Astrocyte (in vitro differentiated cells and primary cell): ENCODE results near the gene ZMYND19. TPM values are rescaled to one million over a fixed set of nuclear protein-coding genes. Genes with fewer than 3 reads are reported as not detected.
"Not testable (repeated sequence)": the region's sequence is repeated elsewhere in the genome, so short reads cannot be mapped to it uniquely, and the experiment has no call there.

ENCODE experiments used
- DNase-seq: peaks from one replicate; pipeline ENCODE4 v3.0.0-alpha.2; 2010; ENCODE audit warnings: low read depth
- FAIRE-seq: peaks from 2 replicates; lab custom pipeline; 2011; peaks lifted over from hg19 to GRCh38; lab: Jason Lieb, UNC
- H2AFZ ChIP-seq: 2 replicates; pipeline ENCODE4 v1.6.0; 2012; ENCODE audit warnings: low read depth, low read length, inconsistent platforms
- H3K27ac ChIP-seq: 2 replicates; pipeline ENCODE4 v1.5.1; 2011; ENCODE audit warnings: low read depth, low read length, inconsistent platforms
- H3K27me3 ChIP-seq: 2 replicates; pipeline ENCODE4 v1.6.0; 2011; ENCODE audit warnings: low read length, inconsistent platforms; ENCODE audit not compliant: insufficient read depth
- H3K36me3 ChIP-seq: 2 replicates; pipeline ENCODE4 v1.5.1; 2011; ENCODE audit warnings: low read length, inconsistent platforms; ENCODE audit not compliant: insufficient read depth
- H3K4me1 ChIP-seq: 2 replicates; pipeline ENCODE4 v1.5.1; 2011; ENCODE audit warnings: low read length, inconsistent platforms; ENCODE audit not compliant: insufficient read depth
- H3K4me2 ChIP-seq: 2 replicates; pipeline ENCODE4 v1.6.0; 2012; ENCODE audit warnings: low read length, inconsistent platforms
- H3K4me3 ChIP-seq: 2 replicates; pipeline ENCODE4 v1.5.1; 2011; ENCODE audit warnings: low read depth, mild to moderate bottlenecking, low read length, inconsistent platforms; ENCODE audit not compliant: insufficient read depth
- H3K79me2 ChIP-seq: 2 replicates; pipeline ENCODE4 v1.6.0; 2012; ENCODE audit warnings: mild to moderate bottlenecking, low read length, inconsistent platforms; ENCODE audit not compliant: insufficient read depth
- H3K9ac ChIP-seq: 2 replicates; pipeline ENCODE4 v1.6.0; 2012; ENCODE audit warnings: mild to moderate bottlenecking, low read length, inconsistent platforms
- H3K9me3 ChIP-seq: 2 replicates; pipeline ENCODE4 v1.5.1; 2012; ENCODE audit warnings: low read depth, mild to moderate bottlenecking, low read length, inconsistent platforms; ENCODE audit not compliant: insufficient read depth
- H4K20me1 ChIP-seq: 2 replicates; pipeline ENCODE4 v1.6.0; 2012; ENCODE audit warnings: low read length, inconsistent platforms; ENCODE audit not compliant: insufficient read depth
- H3K27ac Mint-ChIP-seq: one replicate; pipeline ENCODE4 v1.8.0; 2021; ENCODE audit warnings: mild to moderate bottlenecking, mixed read lengths; ENCODE audit not compliant: unreplicated experiment
- H3K27me3 Mint-ChIP-seq: one replicate; pipeline ENCODE4 v1.8.0; 2021; ENCODE audit warnings: low read depth, mixed read lengths; ENCODE audit not compliant: unreplicated experiment
- H3K36me3 Mint-ChIP-seq: one replicate; pipeline ENCODE4 v1.8.0; 2021; ENCODE audit warnings: low read depth, mixed read lengths; ENCODE audit not compliant: unreplicated experiment
- H3K4me1 Mint-ChIP-seq: one replicate; pipeline ENCODE4 v1.8.0; 2021; ENCODE audit warnings: low read depth, mixed read lengths; ENCODE audit not compliant: unreplicated experiment
- H3K4me3 Mint-ChIP-seq: one replicate; pipeline ENCODE4 v1.8.0; 2021; ENCODE audit warnings: mild to moderate bottlenecking, moderate library complexity, mixed read lengths; ENCODE audit not compliant: unreplicated experiment
- H3K9me3 Mint-ChIP-seq: one replicate; pipeline ENCODE4 v1.8.0; 2021; ENCODE audit warnings: mild to moderate bottlenecking, mixed read lengths; ENCODE audit not compliant: unreplicated experiment
- CTCF ChIP-seq: IDR thresholded peaks from 2 replicates; pipeline ENCODE4 v1.5.1; 2011; ENCODE audit warnings: low read depth, mild to moderate bottlenecking, inconsistent platforms, low read length, moderate library complexity; ENCODE audit not compliant: insufficient read depth
- EZH2 ChIP-seq: IDR thresholded peaks from 2 replicates; pipeline ENCODE4 v1.6.1; 2012; ENCODE audit warnings: mild to moderate bottlenecking, low read length, inconsistent platforms; ENCODE audit not compliant: insufficient read depth
- total RNA-seq: library from RNA; stranded (reverse); gene quantifications from 2 replicates; pipeline ENCODE4 v1.2.1, GENCODE V29; 2021

Gene ZMYND19
- total RNA-seq, 1 donor from 2014 or later, result 34.0 TPM

- H3K36me3 Mint-ChIP-seq, result peaks cover 15% of the 10 kb centered on the region
- H3K9me3 ChIP-seq, result no peaks in the 10 kb centered on the region
- H3K4me3 ChIP-seq, result no peak overlapping the region
- H3K27ac Mint-ChIP-seq, result no peak overlapping the region
- no peaks in the 10 kb centered on the region for H3K27me3 Mint-ChIP-seq
- DNase-seq (no peak), FAIRE-seq (no peak)
- no peak overlapping the region for H3K4me3 Mint-ChIP-seq
- H3K36me3 ChIP-seq, result no peaks in the 10 kb centered on the region
- H3K27ac ChIP-seq, result no peak overlapping the region
- no peak for TF ChIP-seq CTCF
- TF ChIP-seq EZH2, result no peak
- H3K4me1 Mint-ChIP-seq, result no peaks in the 10 kb centered on the region
- no peak overlapping the region for H3K4me2 ChIP-seq
- no peaks in the 10 kb centered on the region for H3K27me3 ChIP-seq
- peaks cover 3% of the 10 kb centered on the region for H4K20me1 ChIP-seq
- peaks cover 5% of the 10 kb centered on the region for H3K9me3 Mint-ChIP-seq
- H3K4me1 ChIP-seq, result no peaks in the 10 kb centered on the region
- H3K9ac ChIP-seq, result no peak overlapping the region
- H2AFZ ChIP-seq, result no peak overlapping the region
- no peaks in the 10 kb centered on the region for H3K79me2 ChIP-seq
These were observed 55.2 kb downstream of the ZMYND19 start for GRCh38 chr9:137535120-137535428.

GRCh38 chr9:137534256-137535119, 55.8 kb downstream of the ZMYND19 start:
- FAIRE-seq, result no peak
- no peak overlapping the region for H3K27ac ChIP-seq
- DNase-seq, result peak; percentile 41
- no peak overlapping the region for H3K4me2 ChIP-seq
- no peak overlapping the region for H3K4me3 Mint-ChIP-seq
- H3K36me3 Mint-ChIP-seq, result peaks cover 15% of the 10 kb centered on the region
- H3K27ac Mint-ChIP-seq, result peak overlapping the region; percentile 56
- H3K4me1 Mint-ChIP-seq, result no peaks in the 10 kb centered on the region
- no peak overlapping the region for H2AFZ ChIP-seq
- TF ChIP-seq EZH2 (no peak), CTCF (peak; percentile 55)
- no peaks in the 10 kb centered on the region for H3K27me3 ChIP-seq
- no peaks in the 10 kb centered on the region for H3K36me3 ChIP-seq
- H3K9me3 ChIP-seq, result no peaks in the 10 kb centered on the region
- peaks cover 3% of the 10 kb centered on the region for H4K20me1 ChIP-seq
- H3K4me1 ChIP-seq, result no peaks in the 10 kb centered on the region
- no peak overlapping the region for H3K9ac ChIP-seq
- H3K9me3 Mint-ChIP-seq, result peaks cover 5% of the 10 kb centered on the region
- no peaks in the 10 kb centered on the region for H3K27me3 Mint-ChIP-seq
- H3K79me2 ChIP-seq, result no peaks in the 10 kb centered on the region
- H3K4me3 ChIP-seq, result no peak overlapping the region

- not testable (repeated sequence) for H3K4me1 Mint-ChIP-seq, H3K9me3 ChIP-seq, H3K36me3 ChIP-seq, H3K79me2 ChIP-seq, H3K4me1 ChIP-seq, H3K27ac ChIP-seq, H3K9me3 Mint-ChIP-seq, H3K27me3 Mint-ChIP-seq, FAIRE-seq, H3K27me3 ChIP-seq, H3K27ac Mint-ChIP-seq, H3K4me3 Mint-ChIP-seq, H3K4me3 ChIP-seq, H2AFZ ChIP-seq, DNase-seq, H3K4me2 ChIP-seq, H4K20me1 ChIP-seq, H3K9ac ChIP-seq
- H3K36me3 Mint-ChIP-seq, result peaks cover 15% of the 10 kb centered on the region
These were observed 57.3 kb downstream of the ZMYND19 start for GRCh38 chr9:137532891-137533468.

Other genes starting within 250 kb of the ZMYND19 start
- gene EXD3, start 167.3 kb downstream of the ZMYND19 start, total RNA-seq, result 8.5 and 9.4 TPM in 2 replicates
- 0.50 and 0.84 TPM in 2 replicates for gene NOXA1, start 167.1 kb downstream of the ZMYND19 start, total RNA-seq
- gene ENTPD8, start 149.2 kb downstream of the ZMYND19 start, total RNA-seq, result 0.11 TPM in 1 of 2 replicates, not detected in the other
- 48.8 and 50.5 TPM in 2 replicates for gene NSMF, start 131.2 kb downstream of the ZMYND19 start, total RNA-seq
- 2.6 and 2.9 TPM in 2 replicates for gene PNPLA7, start 40.1 kb downstream of the ZMYND19 start, total RNA-seq
- gene MRPL41, start 38.6 kb downstream of the ZMYND19 start, total RNA-seq, result 58.6 and 62.9 TPM in 2 replicates
- gene DPH7, start 11.6 kb downstream of the ZMYND19 start, total RNA-seq, result 34.4 and 35.4 TPM in 2 replicates
- gene ARRDC1, start 15.2 kb upstream of the ZMYND19 start, total RNA-seq, result 13.9 and 14.2 TPM in 2 replicates
- gene EHMT1, start 28.5 kb upstream of the ZMYND19 start, total RNA-seq, result 56.4 and 64.5 TPM in 2 replicates